Neuronal stem cell (in vitro differentiated cells): ENCODE data around the gene DNM3.
"Not testable (repeated sequence)": the region's sequence is repeated elsewhere in the genome, so short reads cannot be mapped to it uniquely, and the experiment has no call there.

ENCODE experiments used
- DNase-seq: peaks from one replicate; pipeline ENCODE4 v3.0.0-alpha.2; 2013; ENCODE audit warnings: low spot score
- H2AFZ ChIP-seq: one replicate; pipeline ENCODE4 v1.6.1; 2013; ENCODE audit warnings: mild to moderate bottlenecking, low read length, inconsistent platforms
- H2AK5ac ChIP-seq: 2 replicates; pipeline ENCODE4 v1.6.1; 2013; ENCODE audit warnings: low read depth, mild to moderate bottlenecking, inconsistent platforms, low read length, moderate library complexity, mixed read lengths
- H2BK120ac ChIP-seq: 2 replicates; pipeline ENCODE4 v1.6.1; 2013; ENCODE audit warnings: low read depth, mild to moderate bottlenecking, inconsistent platforms, low read length, moderate library complexity, mixed read lengths
- H2BK12ac ChIP-seq: one replicate; pipeline ENCODE4 v1.6.1; 2013; ENCODE audit warnings: low read length, inconsistent platforms
- H2BK15ac ChIP-seq: 2 replicates; pipeline ENCODE4 v1.6.1; 2013; ENCODE audit warnings: mild to moderate bottlenecking, low read length, inconsistent platforms, mixed read lengths
- H2BK5ac ChIP-seq: one replicate; pipeline ENCODE4 v1.6.1; 2013; ENCODE audit warnings: inconsistent platforms, mild to moderate bottlenecking, low read length, moderate library complexity
- H3K14ac ChIP-seq: one replicate; pipeline ENCODE4 v1.6.1; 2013; ENCODE audit warnings: low read length, inconsistent platforms
- H3K18ac ChIP-seq: 2 replicates; pipeline ENCODE4 v1.6.1; 2013; ENCODE audit warnings: low read length, inconsistent platforms
- H3K23ac ChIP-seq: 2 replicates; pipeline ENCODE4 v1.6.1; 2013; ENCODE audit warnings: low read depth, mild to moderate bottlenecking, mixed read lengths, low read length, inconsistent platforms; ENCODE audit not compliant: poor library complexity
- H3K27ac ChIP-seq: replicated peaks from 3 replicates; pipeline ENCODE4 v1.5.1; 2013; ENCODE audit warnings: low read length, inconsistent platforms
- H3K27me3 ChIP-seq, 3 experiments: 2 replicates each; pipeline ENCODE4 v1.6.1; 2013; ENCODE audit warnings: low read length in 3 of 3, mild to moderate bottlenecking in 2 of 3, inconsistent platforms in 1 of 3, low read depth in 1 of 3, mixed read lengths in 1 of 3, moderate library complexity in 1 of 3; ENCODE audit not compliant: control insufficient read depth in 3 of 3, insufficient read depth in 3 of 3
- H3K36me3 ChIP-seq, 2 donors: replicated peaks in 1 of 2; 2 replicates each; pipeline ENCODE4 v1.6.1; 2013; ENCODE audit warnings: low read length in 2 of 2; ENCODE audit not compliant: control insufficient read depth in 2 of 2, insufficient read depth in 2 of 2
- H3K4ac ChIP-seq: 2 replicates; pipeline ENCODE4 v1.6.1; 2013; ENCODE audit warnings: inconsistent platforms, mild to moderate bottlenecking, low read length, moderate library complexity
- H3K4me1 ChIP-seq, 2 donors: 1 replicate in 1 of 2; 2 replicates in 1 of 2; pipeline ENCODE4 v1.6.1; 2013; ENCODE audit warnings: low read length in 2 of 2, low read depth in 1 of 2; ENCODE audit not compliant: control insufficient read depth in 2 of 2, insufficient read depth in 1 of 2
- H3K4me2 ChIP-seq: one replicate; pipeline ENCODE4 v1.6.1; 2013; ENCODE audit warnings: mild to moderate bottlenecking, low read length, inconsistent platforms; ENCODE audit not compliant: insufficient read depth, poor library complexity, severe bottlenecking
- H3K4me3 ChIP-seq, 2 donors: 2 replicates each; pipeline ENCODE4 v1.5.1; 2013; ENCODE audit warnings: low read length in 2 of 2, mild to moderate bottlenecking in 2 of 2, inconsistent platforms in 1 of 2, moderate library complexity in 1 of 2
- H3K79me1 ChIP-seq: one replicate; pipeline ENCODE4 v1.6.1; 2013; ENCODE audit warnings: low read depth, mild to moderate bottlenecking, inconsistent platforms, low read length, moderate library complexity
- H3K9ac ChIP-seq: one replicate; pipeline ENCODE4 v1.6.1; 2013; ENCODE audit warnings: mild to moderate bottlenecking, low read depth, low read length, inconsistent platforms; ENCODE audit not compliant: poor library complexity
- H3K9me3 ChIP-seq, 2 donors: replicated peaks in 1 of 2; 2 replicates each; pipeline versions ENCODE3 to v1.6.1; 2013; ENCODE audit warnings: low read length in 2 of 2, mild to moderate bottlenecking in 2 of 2, inconsistent platforms in 1 of 2, low read depth in 1 of 2, mixed read lengths in 1 of 2, moderate library complexity in 1 of 2; ENCODE audit not compliant: control insufficient read depth in 2 of 2, insufficient read depth in 1 of 2
- H4K8ac ChIP-seq: one replicate; pipeline ENCODE4 v1.6.1; 2013; ENCODE audit warnings: low read depth, mild to moderate bottlenecking, inconsistent platforms, low read length, moderate library complexity
- H4K91ac ChIP-seq: one replicate; pipeline ENCODE4 v1.6.1; 2013; ENCODE audit warnings: low read length, low read depth, mild to moderate bottlenecking, inconsistent platforms; ENCODE audit not compliant: poor library complexity
- WGBS, 2 donors: extraction: QIAGEN DNeasy Blood & Tissue Kit; methylation state at CpG; one replicate each; pipeline ENCODE4 v1.1.7; 2013; ENCODE audit warnings: missing lambda C conversion rate in 2 of 2, mixed read lengths in 1 of 2; ENCODE audit not compliant: insufficient read length in 2 of 2, insufficient replicate concordance in 1 of 2; ENCODE audit errors: extremely low coverage in 2 of 2; 5-methylcytosine and 5-hydroxymethylcytosine counted together

Gene DNM3

DNA sequence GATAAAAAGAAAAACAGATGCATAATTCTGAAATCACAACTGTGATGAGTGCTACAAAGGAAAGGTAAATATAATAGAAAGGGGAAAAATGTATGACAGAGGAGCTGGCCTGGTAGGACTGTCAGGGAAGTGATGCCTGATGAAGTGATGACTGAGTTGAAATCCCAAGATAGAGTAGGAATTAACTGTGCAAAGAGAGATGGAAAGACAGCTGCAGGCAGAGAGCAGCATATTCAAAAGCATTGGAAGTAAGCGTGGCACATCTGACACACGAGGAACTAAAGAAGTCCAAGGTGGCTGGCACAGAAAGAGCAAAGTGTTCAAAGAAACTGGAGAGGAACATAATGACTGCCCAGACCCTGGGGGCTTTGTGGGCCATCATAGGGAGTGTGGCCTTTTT lies 457.6 kb downstream of the DNM3 start:
- no peak overlapping the region for H3K9ac ChIP-seq
- H2BK15ac ChIP-seq: no peak overlapping the region
- no peak overlapping the region for H3K14ac ChIP-seq
- peaks cover 0 to 2% of the 10 kb centered on the region in 2 donors for H3K9me3 ChIP-seq
- no peak overlapping the region for H2BK120ac ChIP-seq
- no peak overlapping the region for H2BK5ac ChIP-seq
- no peaks in the 10 kb centered on the region for H3K27me3 ChIP-seq
- no peak overlapping the region for H4K8ac ChIP-seq
- no peak for DNase-seq
- H2AFZ ChIP-seq: no peak overlapping the region
- no peaks in the 10 kb centered on the region for H3K36me3 ChIP-seq
- no CpG with 5 or more reads among the region's 2 CpGs for WGBS, 2 donors
- no peak overlapping the region for H3K27ac ChIP-seq
- no peak overlapping the region for H2BK12ac ChIP-seq
- H3K4me2 ChIP-seq: no peak overlapping the region
- H3K23ac ChIP-seq: no peak overlapping the region
- H3K4ac ChIP-seq: no peak overlapping the region
- H3K4me1 ChIP-seq: no peaks in the 10 kb centered on the region
- no peak overlapping the region for H4K91ac ChIP-seq
- H2AK5ac ChIP-seq: no peak overlapping the region
- no peaks in the 10 kb centered on the region for H3K79me1 ChIP-seq
- H3K4me3 ChIP-seq: no peak overlapping the region
- no peak overlapping the region for H3K18ac ChIP-seq

DNA sequence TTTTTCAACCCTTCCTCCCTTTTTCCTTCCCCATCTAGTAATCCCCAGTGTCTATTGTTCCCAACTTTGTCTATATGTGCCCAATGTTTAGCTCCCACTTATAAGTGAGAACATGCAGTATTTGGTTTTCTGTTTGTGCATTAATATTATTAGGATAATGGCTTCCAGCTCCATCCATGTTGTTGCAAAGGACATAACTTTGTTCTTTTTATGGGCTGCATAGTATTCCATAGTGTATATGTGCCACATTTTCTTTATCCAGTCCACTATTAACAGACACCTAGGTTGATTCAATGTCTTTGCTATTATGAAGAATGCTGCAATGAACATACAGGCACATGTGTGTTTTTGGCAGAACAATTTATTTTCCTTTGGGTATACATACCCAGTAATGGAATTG lies 458.2 kb downstream of the DNM3 start:
- H2BK5ac ChIP-seq: no peak overlapping the region
- no peaks in the 10 kb centered on the region for H3K79me1 ChIP-seq
- no peak overlapping the region for H3K9ac ChIP-seq
- H2BK15ac ChIP-seq: no peak overlapping the region
- no peaks in the 10 kb centered on the region for H3K4me1 ChIP-seq
- no peaks in the 10 kb centered on the region for H3K36me3 ChIP-seq
- H3K4me3 ChIP-seq: no peak overlapping the region
- no peak for DNase-seq
- no peaks in the 10 kb centered on the region for H3K27me3 ChIP-seq
- H2AFZ ChIP-seq: no peak overlapping the region
- no peak overlapping the region for H3K23ac ChIP-seq
- H4K91ac ChIP-seq: no peak overlapping the region
- no peak overlapping the region for H2AK5ac ChIP-seq
- H4K8ac ChIP-seq: no peak overlapping the region
- H3K4me2 ChIP-seq: no peak overlapping the region
- no peak overlapping the region for H3K14ac ChIP-seq
- peaks cover 0 to 2% of the 10 kb centered on the region in 2 donors for H3K9me3 ChIP-seq
- H3K18ac ChIP-seq: no peak overlapping the region
- H2BK12ac ChIP-seq: no peak overlapping the region
- no peak overlapping the region for H3K4ac ChIP-seq
- no peak overlapping the region for H2BK120ac ChIP-seq
- H3K27ac ChIP-seq: no peak overlapping the region

DNA sequence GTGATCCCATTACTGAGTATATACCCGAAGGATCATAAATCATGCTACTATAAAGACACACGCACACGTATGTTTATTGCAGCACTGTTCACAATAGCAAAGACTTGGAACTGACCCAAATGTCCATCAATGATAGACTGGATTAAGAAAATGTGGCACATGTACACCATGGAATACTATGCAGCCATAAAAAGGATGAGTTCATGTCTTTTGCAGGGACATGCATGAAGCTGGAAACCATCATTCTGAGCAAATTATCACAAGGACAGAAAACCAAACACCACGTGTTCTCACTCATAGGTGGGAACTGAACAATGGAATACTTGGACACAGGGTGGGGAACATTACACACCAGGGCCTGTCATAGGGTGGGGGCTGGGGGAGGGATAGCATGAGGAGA lies 466.2 kb downstream of the DNM3 start:
- not testable (repeated sequence) for H3K4me1 ChIP-seq, H3K36me3 ChIP-seq, H2BK5ac ChIP-seq, H3K14ac ChIP-seq, H3K27ac ChIP-seq, H2AK5ac ChIP-seq, H3K4me3 ChIP-seq, H3K27me3 ChIP-seq, H3K4me2 ChIP-seq, H3K18ac ChIP-seq, H3K23ac ChIP-seq, H3K9me3 ChIP-seq, H2BK120ac ChIP-seq, DNase-seq, H4K8ac ChIP-seq, H4K91ac ChIP-seq, H2BK15ac ChIP-seq, H3K9ac ChIP-seq, H2AFZ ChIP-seq, H2BK12ac ChIP-seq, H3K79me1 ChIP-seq, H3K4ac ChIP-seq
- WGBS, 2 donors: no CpG with 5 or more reads among the region's 4 CpGs

DNA sequence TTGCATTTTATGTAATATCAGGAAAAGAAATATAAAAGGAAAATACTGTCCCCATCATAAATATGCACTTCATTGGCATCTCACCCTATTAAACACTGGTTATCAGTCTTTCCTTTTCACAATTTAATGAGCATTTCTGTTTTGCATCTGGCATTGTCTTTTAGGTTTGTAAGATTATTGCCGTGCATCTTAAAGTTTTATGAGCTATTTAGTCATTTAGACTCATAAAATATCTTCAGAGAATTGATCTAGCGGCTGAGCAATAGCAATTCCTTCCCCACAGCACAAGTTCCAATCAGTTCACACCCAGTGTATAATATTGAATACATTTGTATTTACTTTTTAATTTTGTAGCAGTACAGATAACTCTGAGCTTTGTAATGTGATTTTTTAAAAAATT lies 466.8 kb downstream of the DNM3 start:
- Histone ChIP-seq H4K8ac (no peak overlapping the region), H3K9ac (no peak overlapping the region), H4K91ac (no peak overlapping the region), H2BK120ac (no peak overlapping the region), H2BK15ac (no peak overlapping the region), H3K18ac (no peak overlapping the region), H2BK5ac (no peak overlapping the region), H3K27me3 (no peaks in the 10 kb centered on the region), H3K9me3 (no peaks in the 10 kb centered on the region), H2AK5ac (no peak overlapping the region), H3K23ac (no peak overlapping the region), H3K4me2 (no peak overlapping the region), H3K4me1 (no peaks in the 10 kb centered on the region), H3K36me3 (no peaks in the 10 kb centered on the region), H3K4ac (no peak overlapping the region), H3K79me1 (no peaks in the 10 kb centered on the region), H3K27ac (no peak overlapping the region), H3K4me3 (no peak overlapping the region), H3K14ac (no peak overlapping the region), H2AFZ (no peak overlapping the region), H2BK12ac (no peak overlapping the region)
- WGBS, 2 donors: no CpG with 5 or more reads among the region's 2 CpGs
- no peak for DNase-seq
